ENCODE data around the gene DOK3.

DOK3 gene

DNA sequence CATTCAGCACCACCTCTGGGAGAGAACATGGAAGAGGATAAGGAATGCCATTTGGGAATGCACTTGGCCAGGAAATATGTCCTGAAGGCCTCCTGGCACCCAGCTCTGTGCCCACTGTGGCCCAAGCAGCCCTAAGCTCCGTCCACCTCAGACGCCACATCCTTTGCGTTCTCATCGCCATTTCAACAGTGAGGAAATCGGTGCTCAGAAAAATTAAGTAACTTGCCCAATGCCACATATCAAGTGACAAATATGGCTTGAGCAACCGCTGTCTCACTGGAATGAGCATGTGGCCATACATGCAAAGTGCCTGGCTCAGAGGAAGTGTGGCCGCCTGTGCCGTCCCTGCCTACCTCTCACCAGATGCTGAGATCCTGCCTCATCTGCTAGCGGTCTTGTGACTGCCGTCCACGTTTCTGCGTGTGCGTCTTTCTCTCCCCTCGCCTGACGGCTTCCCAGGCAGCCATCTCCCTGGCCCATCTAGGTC lies 984 bp upstream of the DOK3 start:
- no peak for DNase-seq (ENCODE audit: low read depth)
- Histone ChIP-seq H3K4me3 (ENCODE audit: low read length) (no peak overlapping the region), H3K36me3 (ENCODE audit: control insufficient read depth, insufficient read depth, low read length, severe bottlenecking) (peaks cover 55% of the 10 kb centered on the region), H3K9me3 (ENCODE audit: control insufficient read depth, low read length) (no peaks in the 10 kb centered on the region), H3K9ac (ENCODE audit: low read length) (no peak overlapping the region), H3K4me1 (ENCODE audit: control insufficient read depth, insufficient read depth, low read length) (peaks cover 12% of the 10 kb centered on the region), H3K27me3 (replicated peaks; ENCODE audit: control insufficient read depth, insufficient read depth, low read length) (no peaks in the 10 kb centered on the region)

DNA sequence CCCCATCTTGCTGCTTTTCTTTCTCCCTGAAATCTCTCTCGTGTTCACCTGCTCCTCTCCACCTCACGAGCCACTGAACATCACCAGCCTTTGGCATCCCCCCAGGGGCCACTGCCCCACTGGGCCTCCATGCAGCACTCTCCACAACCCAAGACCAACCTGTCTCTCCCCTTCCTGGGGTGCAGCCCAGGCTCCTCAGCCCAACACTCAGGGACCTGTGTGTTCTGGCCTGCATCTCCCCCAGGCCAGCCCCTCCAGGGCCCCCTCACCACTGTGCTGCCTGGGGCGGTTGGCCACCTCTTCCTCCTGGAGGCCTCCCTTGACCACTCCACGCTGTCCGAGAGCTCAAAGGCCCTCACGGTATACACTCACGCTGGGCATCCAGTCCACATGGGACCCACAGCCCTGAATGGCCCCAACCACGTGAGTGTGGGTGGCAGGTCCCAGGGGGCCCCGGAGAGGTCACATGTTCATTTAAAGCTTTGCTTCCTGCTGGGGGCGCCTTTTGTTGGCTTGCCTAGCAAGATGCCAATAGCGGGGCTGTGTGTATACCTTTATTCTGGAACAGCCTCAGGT lies 453 bp upstream of the DOK3 start:
- no peaks in the 10 kb centered on the region for H3K27me3 ChIP-seq (replicated peaks; ENCODE audit: control insufficient read depth, insufficient read depth, low read length)
- H3K9me3 ChIP-seq (ENCODE audit: control insufficient read depth, low read length), result no peaks in the 10 kb centered on the region
- no peak overlapping the region for H3K4me3 ChIP-seq (ENCODE audit: low read length)
- peaks cover 50% of the 10 kb centered on the region for H3K36me3 ChIP-seq (ENCODE audit: control insufficient read depth, insufficient read depth, low read length, severe bottlenecking)
- peaks cover 6% of the 10 kb centered on the region for H3K4me1 ChIP-seq (ENCODE audit: control insufficient read depth, insufficient read depth, low read length)
- no peak for DNase-seq (ENCODE audit: low read depth)
- no peak overlapping the region for H3K9ac ChIP-seq (ENCODE audit: low read length)

DNA sequence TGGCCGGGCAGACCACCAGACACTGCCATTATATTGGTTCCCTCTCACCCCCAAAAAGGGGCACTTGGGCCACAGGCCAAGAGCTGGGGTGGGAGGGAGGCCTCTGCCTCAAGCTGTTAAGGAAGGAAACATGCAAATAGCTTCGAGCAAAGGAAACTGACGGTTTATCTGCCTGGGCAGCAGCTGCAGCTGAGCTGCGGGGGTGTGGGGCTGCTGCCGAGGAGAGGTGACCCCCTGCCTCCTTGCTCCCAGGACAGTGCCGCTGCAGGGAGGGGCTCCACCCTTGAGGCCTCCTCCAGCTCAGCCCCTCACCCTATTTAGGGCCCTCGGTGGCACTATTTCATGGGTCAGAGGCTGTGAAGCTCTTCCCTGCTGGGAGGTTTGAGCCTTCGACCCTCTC lies 789 bp downstream of the DOK3 start:
- Histone ChIP-seq H3K36me3 (ENCODE audit: control insufficient read depth, insufficient read depth, low read length, severe bottlenecking) (peaks cover 37% of the 10 kb centered on the region), H3K9me3 (ENCODE audit: control insufficient read depth, low read length) (no peaks in the 10 kb centered on the region), H3K4me3 (ENCODE audit: low read length) (no peak overlapping the region), H3K4me1 (ENCODE audit: control insufficient read depth, insufficient read depth, low read length) (peaks cover 3% of the 10 kb centered on the region), H3K9ac (ENCODE audit: low read length) (no peak overlapping the region), H3K27me3 (replicated peaks; ENCODE audit: control insufficient read depth, insufficient read depth, low read length) (no peaks in the 10 kb centered on the region)
- no peak for DNase-seq (ENCODE audit: low read depth)

DNA sequence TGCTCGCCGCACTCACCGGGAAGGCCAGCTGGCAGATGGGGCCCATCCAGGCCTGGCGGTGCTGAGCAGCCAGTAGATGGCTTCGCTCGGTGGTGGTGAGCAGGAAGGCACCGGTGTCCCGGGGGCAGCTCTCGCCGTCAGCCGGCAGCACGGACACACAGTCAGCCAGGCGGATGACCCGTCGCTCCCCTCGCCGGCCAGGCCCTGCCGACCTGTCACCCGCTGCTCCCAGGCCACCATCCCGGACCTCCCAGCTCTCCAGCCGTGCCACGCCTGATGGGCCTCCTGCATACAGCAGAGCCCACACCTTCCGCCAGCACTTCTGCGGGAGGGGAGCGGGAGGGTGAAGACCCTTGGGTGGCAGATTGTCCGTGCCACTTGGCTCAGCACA lies 1.4 kb downstream of the DOK3 start:
- Histone ChIP-seq H3K9ac (ENCODE audit: low read length) (no peak overlapping the region), H3K36me3 (ENCODE audit: control insufficient read depth, insufficient read depth, low read length, severe bottlenecking) (peaks cover 34% of the 10 kb centered on the region), H3K4me3 (ENCODE audit: low read length) (no peak overlapping the region), H3K9me3 (ENCODE audit: control insufficient read depth, low read length) (no peaks in the 10 kb centered on the region), H3K27me3 (replicated peaks; ENCODE audit: control insufficient read depth, insufficient read depth, low read length) (no peaks in the 10 kb centered on the region), H3K4me1 (ENCODE audit: control insufficient read depth, insufficient read depth, low read length) (peaks cover 3% of the 10 kb centered on the region)
- no peak for DNase-seq (ENCODE audit: low read depth)

DNA sequence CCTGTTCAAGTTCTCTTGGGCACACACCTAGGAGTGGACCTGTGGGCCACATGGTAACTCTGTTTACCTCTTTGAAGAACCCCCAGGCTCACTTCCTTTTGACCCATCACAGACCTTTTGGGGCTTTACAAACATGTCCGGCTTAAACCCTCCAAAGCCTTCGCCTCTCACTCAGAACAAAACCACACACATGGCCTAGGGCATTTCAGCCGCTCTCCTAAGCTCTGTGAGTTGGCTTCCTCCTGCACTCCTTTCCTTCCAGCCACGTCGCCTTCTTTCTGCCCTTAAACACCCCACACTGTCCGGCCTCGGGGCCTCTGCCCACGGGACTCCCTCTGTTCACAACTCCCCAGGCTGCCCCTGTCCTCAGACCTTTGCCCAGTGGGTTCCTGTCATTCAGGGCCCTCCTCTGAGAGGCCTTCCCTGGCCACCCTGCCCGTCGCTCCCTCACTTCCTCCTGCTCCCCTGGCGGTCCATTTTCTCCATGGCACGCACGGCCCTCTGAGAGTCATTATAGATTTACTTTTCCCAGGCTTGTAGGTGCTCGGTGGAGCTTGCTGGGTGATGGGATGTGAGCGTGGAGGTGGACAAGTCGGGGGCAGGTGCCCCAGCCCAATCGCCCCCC lies 1.9 kb downstream of the DOK3 start:
- H3K36me3 ChIP-seq (ENCODE audit: control insufficient read depth, insufficient read depth, low read length, severe bottlenecking), result peaks cover 29% of the 10 kb centered on the region

DNA sequence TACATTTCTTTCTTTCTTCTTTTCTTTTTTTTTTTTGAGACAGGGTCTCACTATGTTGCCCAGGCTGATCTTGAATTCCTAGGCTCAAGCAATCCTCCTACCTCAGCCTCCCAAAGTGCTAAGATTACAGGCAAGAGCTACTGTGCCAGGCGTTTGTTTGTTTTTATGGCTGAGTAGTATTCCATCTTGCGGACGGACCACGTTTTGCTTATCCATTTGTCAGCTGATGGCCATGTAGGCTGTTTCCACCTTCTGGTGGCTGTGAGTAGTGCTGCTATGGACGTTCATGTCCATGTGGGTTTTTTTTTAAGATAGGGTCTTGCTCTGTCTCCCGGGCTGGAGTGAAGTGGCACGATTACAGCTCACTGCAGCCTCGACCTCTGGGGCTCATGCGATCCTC lies 2.5 kb downstream of the DOK3 start:
- Histone ChIP-seq H3K9ac (ENCODE audit: low read length) (no peak overlapping the region), H3K4me1 (ENCODE audit: control insufficient read depth, insufficient read depth, low read length) (peaks cover 3% of the 10 kb centered on the region), H3K9me3 (ENCODE audit: control insufficient read depth, low read length) (no peaks in the 10 kb centered on the region), H3K27me3 (replicated peaks; ENCODE audit: control insufficient read depth, insufficient read depth, low read length) (no peaks in the 10 kb centered on the region), H3K4me3 (ENCODE audit: low read length) (no peak overlapping the region), H3K36me3 (ENCODE audit: control insufficient read depth, insufficient read depth, low read length, severe bottlenecking) (peaks cover 23% of the 10 kb centered on the region)
- peak; percentile 26 for DNase-seq (ENCODE audit: low read depth)

More for the DNA sequence above, 1.9 kb downstream of the DOK3 start:
- no peak for DNase-seq (ENCODE audit: low read depth)
- Histone ChIP-seq H3K4me1 (ENCODE audit: control insufficient read depth, insufficient read depth, low read length) (peaks cover 3% of the 10 kb centered on the region), H3K9me3 (ENCODE audit: control insufficient read depth, low read length) (no peaks in the 10 kb centered on the region), H3K4me3 (ENCODE audit: low read length) (no peak overlapping the region), H3K27me3 (replicated peaks; ENCODE audit: control insufficient read depth, insufficient read depth, low read length) (no peaks in the 10 kb centered on the region), H3K9ac (ENCODE audit: low read length) (no peak overlapping the region)

DNA sequence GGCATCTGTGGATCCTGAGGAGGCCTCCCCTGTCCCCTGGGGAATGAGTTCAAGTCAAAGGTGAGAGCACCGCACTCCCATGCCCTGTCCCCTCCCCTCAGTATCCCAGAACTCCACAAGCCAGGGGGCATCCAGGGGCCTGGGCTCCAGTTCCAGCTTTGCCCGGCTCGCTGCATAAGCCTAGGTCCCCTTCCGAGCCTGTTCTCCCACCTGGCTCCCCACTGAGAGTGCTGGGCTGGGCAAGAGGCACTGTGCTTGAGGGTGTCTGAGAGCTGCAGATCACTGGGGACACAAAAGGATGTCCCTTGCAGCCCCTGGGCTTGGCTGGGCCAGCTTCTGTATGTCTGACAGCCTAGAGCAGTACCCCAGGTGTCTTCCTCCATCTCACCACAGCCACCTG lies 4.6 kb downstream of the DOK3 start:
- H3K4me1 ChIP-seq (ENCODE audit: control insufficient read depth, insufficient read depth, low read length), result no peaks in the 10 kb centered on the region
- H3K27me3 ChIP-seq (replicated peaks; ENCODE audit: control insufficient read depth, insufficient read depth, low read length), result no peaks in the 10 kb centered on the region
- H3K4me3 ChIP-seq (ENCODE audit: low read length), result no peak overlapping the region
- H3K36me3 ChIP-seq (ENCODE audit: control insufficient read depth, insufficient read depth, low read length, severe bottlenecking), result peaks cover 3% of the 10 kb centered on the region
- no peak overlapping the region for H3K9ac ChIP-seq (ENCODE audit: low read length)
- no peak for DNase-seq (ENCODE audit: low read depth)
- H3K9me3 ChIP-seq (ENCODE audit: control insufficient read depth, low read length), result no peaks in the 10 kb centered on the region

DNA sequence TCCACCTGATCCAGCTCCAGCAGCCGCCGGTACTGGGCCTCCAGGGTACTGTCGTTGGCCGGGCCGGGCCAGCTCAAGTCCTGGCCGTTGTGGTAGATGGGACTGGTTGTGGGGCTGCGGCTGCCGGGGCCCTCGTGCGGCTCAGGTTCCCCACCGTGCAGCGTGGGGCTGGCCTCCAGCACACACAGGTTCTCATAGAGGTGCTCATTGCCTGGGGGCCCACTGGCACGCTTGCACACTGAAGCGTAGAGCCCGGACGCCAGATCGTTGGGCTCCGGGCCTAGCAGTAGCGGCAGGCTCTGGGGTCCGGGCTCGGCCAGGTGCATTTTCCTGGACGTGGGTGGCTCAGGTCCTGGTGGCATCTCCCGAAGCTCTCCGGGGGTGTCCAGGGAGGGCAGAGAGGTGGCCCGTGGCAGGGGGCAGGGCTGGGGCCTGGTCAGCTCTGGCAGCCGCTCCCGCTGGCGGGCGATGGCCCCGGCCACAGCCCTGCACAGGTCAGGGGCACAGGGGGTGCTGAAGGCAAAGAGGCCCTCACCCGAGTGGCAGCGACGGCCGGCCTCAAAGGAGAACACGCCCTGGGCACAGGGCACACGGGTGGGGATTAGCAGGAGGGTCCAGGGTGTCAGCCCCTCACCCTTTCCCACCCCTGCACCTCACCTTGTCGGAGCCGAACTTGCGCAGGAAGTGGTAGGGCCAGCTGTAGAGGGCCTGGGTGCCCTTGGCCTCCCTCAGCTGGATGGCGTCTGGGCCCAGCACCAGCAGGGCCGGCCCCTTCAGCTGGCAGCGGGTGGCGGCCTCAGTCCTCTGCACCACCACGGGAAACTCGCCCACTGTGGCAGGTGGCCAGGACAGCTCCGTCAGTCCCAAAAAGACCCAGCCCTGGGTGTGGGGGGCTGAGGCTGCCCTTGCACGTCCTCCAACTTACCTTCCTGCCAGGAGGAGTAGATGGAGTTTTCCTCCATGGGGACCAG lies 5.3 kb downstream of the DOK3 start:
- H3K9me3 ChIP-seq (ENCODE audit: control insufficient read depth, low read length), result no peaks in the 10 kb centered on the region
- H3K4me1 ChIP-seq (ENCODE audit: control insufficient read depth, insufficient read depth, low read length), result no peaks in the 10 kb centered on the region
- H3K9ac ChIP-seq (ENCODE audit: low read length), result no peak overlapping the region
- DNase-seq (ENCODE audit: low read depth), result no peak
- peaks cover 3% of the 10 kb centered on the region for H3K36me3 ChIP-seq (ENCODE audit: control insufficient read depth, insufficient read depth, low read length, severe bottlenecking)
- H3K27me3 ChIP-seq (replicated peaks; ENCODE audit: control insufficient read depth, insufficient read depth, low read length), result no peaks in the 10 kb centered on the region
- H3K4me3 ChIP-seq (ENCODE audit: low read length), result no peak overlapping the region

DNA sequence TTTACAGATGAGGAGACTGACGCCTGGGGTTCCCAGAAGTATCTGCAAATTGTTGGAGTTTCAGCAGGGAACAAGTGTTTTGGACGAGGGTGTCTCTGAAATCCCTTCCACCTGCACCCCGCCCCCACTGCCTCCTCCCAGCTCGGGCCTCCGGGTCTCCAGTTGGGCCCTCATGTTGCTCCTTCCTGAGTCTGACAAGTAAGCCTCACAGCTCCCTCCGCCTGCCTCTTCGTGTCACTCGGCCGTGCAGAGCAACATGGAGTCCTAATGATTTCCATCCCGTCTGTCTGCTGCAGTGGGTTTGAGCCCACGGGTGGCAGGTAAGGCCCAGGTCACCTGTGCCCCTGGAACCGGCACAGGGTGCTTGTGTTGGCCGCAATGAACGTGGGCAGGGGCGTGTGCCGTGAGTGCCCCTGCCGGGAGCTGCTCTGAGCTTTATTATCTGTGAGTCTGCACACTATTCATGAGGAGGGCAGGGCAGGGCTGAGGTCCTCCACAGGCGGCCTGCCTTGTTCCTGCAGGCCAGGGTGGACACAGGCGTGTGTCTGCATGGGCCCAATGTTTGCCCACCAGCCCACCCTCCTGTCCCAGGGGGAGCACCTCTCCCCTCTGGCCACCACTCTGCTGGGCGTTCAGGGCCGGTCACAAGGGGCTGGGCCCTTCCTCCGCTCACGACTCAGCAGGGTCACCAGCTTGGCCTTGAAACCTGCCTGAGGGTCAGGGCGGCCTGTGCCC lies 6.1 kb downstream of the DOK3 start:
- DNase-seq (ENCODE audit: low read depth), result no peak
- no peaks in the 10 kb centered on the region for H3K4me1 ChIP-seq (ENCODE audit: control insufficient read depth, insufficient read depth, low read length)
- H3K36me3 ChIP-seq (ENCODE audit: control insufficient read depth, insufficient read depth, low read length, severe bottlenecking), result peaks cover 3% of the 10 kb centered on the region
- no peak overlapping the region for H3K9ac ChIP-seq (ENCODE audit: low read length)
- no peaks in the 10 kb centered on the region for H3K9me3 ChIP-seq (ENCODE audit: control insufficient read depth, low read length)
- no peaks in the 10 kb centered on the region for H3K27me3 ChIP-seq (replicated peaks; ENCODE audit: control insufficient read depth, insufficient read depth, low read length)
- H3K4me3 ChIP-seq (ENCODE audit: low read length), result no peak overlapping the region

DNA sequence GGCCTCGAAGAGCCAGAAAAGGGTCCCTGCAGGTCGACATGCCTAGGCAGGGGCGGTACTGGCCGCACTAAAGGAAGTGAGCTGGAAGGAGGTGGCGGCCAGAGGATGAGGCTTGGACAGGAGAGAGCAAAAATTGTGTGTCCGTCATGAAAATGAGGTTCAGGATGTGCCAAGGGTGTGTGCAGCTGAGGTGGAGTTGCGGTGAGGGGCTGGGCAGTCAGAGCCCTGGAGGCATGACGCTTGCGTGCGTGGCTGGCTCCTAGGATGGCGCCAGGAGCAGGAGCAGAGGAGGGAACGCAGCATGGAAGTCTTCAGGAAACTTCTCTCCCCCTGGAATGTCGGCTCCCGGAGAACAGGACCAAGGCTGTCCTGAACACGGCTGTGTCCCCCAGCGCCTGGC lies 6.7 kb downstream of the DOK3 start:
- Histone ChIP-seq H3K27me3 (replicated peaks; ENCODE audit: control insufficient read depth, insufficient read depth, low read length) (no peaks in the 10 kb centered on the region), H3K36me3 (ENCODE audit: control insufficient read depth, insufficient read depth, low read length, severe bottlenecking) (peaks cover 3% of the 10 kb centered on the region), H3K4me1 (ENCODE audit: control insufficient read depth, insufficient read depth, low read length) (peaks cover 5% of the 10 kb centered on the region), H3K9me3 (ENCODE audit: control insufficient read depth, low read length) (no peaks in the 10 kb centered on the region), H3K9ac (ENCODE audit: low read length) (no peak overlapping the region), H3K4me3 (ENCODE audit: low read length) (no peak overlapping the region)
- DNase-seq (ENCODE audit: low read depth), result no peak

Measured in adipocyte (in vitro differentiated cells).